ENCODE data around the gene CD37. TPM values are rescaled to one million over a fixed set of nuclear protein-coding genes. Genes with fewer than 3 reads are reported as not detected.
A peak's percentile ranks its signal among the peaks of the same experiment; 100 is the strongest.

The CD37 gene
- total RNA-seq, 1 experiment from 2014 or later: not detected

GRCh38 chr19:49340865-49341718, 5.9 kb downstream of the CD37 start:
- H3K27ac ChIP-seq (ENCODE audit: insufficient read length, low read depth, low read length): no peak overlapping the region
- no peaks in the 10 kb centered on the region for H3K79me2 ChIP-seq (ENCODE audit: insufficient read depth, low read length)
- no peak overlapping the region for H2BK12ac ChIP-seq (ENCODE audit: insufficient read length, low read depth, low read length)
- 0 out of 7 replicates have a peak overlapping the region, but pooled peaks of 1 of the 3 experiments have one; percentile 55 for H3K27ac Mint-ChIP-seq
- H3K4me1 ChIP-seq (ENCODE audit: insufficient read depth, low read length): 0 out of 2 replicates have a peak, but pooled peaks cover 2% of the 10 kb centered on the region
- no peak overlapping the region for H3K56ac ChIP-seq (ENCODE audit: insufficient read length, low read depth, low read length)
- no peak overlapping the region for H3K4me2 ChIP-seq (ENCODE audit: insufficient read depth, insufficient read length, low read length)
- peaks cover 17 to 29% of the 10 kb centered on the region in 2 experiments for H3K4me1 Mint-ChIP-seq
- H3T11ph ChIP-seq (ENCODE audit: low read length): no peak overlapping the region
- peaks cover 38 to 69% (median 59%) of the 10 kb centered on the region in 3 experiments for H3K36me3 Mint-ChIP-seq (ENCODE audit: insufficient read depth in 1 of 3, low read depth in 3 of 3)
- peaks cover 12% of the 10 kb centered on the region for H3K23me2 ChIP-seq (ENCODE audit: insufficient read length, low read depth, low read length, poor library complexity, severe bottlenecking)
- H2AK5ac ChIP-seq (ENCODE audit: insufficient read length, low read length): no peak overlapping the region
- H3K18ac ChIP-seq (ENCODE audit: insufficient read length, low read depth, low read length): no peak overlapping the region
- no peak overlapping the region for H3K4me3 Mint-ChIP-seq
- TF ChIP-seq, protein P1, sequence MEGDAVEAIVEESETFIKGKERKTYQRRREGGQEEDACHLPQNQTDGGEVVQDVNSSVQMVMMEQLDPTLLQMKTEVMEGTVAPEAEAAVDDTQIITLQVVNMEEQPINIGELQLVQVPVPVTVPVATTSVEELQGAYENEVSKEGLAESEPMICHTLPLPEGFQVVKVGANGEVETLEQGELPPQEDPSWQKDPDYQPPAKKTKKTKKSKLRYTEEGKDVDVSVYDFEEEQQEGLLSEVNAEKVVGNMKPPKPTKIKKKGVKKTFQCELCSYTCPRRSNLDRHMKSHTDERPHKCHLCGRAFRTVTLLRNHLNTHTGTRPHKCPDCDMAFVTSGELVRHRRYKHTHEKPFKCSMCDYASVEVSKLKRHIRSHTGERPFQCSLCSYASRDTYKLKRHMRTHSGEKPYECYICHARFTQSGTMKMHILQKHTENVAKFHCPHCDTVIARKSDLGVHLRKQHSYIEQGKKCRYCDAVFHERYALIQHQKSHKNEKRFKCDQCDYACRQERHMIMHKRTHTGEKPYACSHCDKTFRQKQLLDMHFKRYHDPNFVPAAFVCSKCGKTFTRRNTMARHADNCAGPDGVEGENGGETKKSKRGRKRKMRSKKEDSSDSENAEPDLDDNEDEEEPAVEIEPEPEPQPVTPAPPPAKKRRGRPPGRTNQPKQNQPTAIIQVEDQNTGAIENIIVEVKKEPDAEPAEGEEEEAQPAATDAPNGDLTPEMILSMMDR (conservative IDR thresholded peaks at IDR 0.05): no peak
- H2BK5ac ChIP-seq (ENCODE audit: insufficient read length, low read length): no peak overlapping the region
- H3K27me3 Mint-ChIP-seq (ENCODE audit: low read depth): peaks cover 18% of the 10 kb centered on the region
- no peak overlapping the region for H3K9ac ChIP-seq (ENCODE audit: extremely low read depth, insufficient read length, low read length)
- DNase-seq: no peak
- H3K9me3 Mint-ChIP-seq: peaks cover 0 to 3% of the 10 kb centered on the region in 2 experiments; a peak in 2 of 5 replicates
- no CpG with 5 or more reads among the region's 11 CpGs for WGBS (ENCODE audit: extremely low coverage, insufficient read length, low lambda C conversion rate)
- H3K23ac ChIP-seq (ENCODE audit: insufficient read length, low read depth, low read length): no peak overlapping the region
- H3K14ac ChIP-seq (ENCODE audit: insufficient read depth, low read length): no peak overlapping the region
- H4K20me1 ChIP-seq (ENCODE audit: control insufficient read depth, insufficient read depth, insufficient read length): no peaks in the 10 kb centered on the region
- no peak overlapping the region for H4K5ac ChIP-seq (ENCODE audit: insufficient read length, low read depth, low read length)
- no peak overlapping the region for H2BK15ac ChIP-seq (ENCODE audit: low read depth, low read length)
- no peak overlapping the region for H4K8ac ChIP-seq (replicated peaks; ENCODE audit: insufficient read length, low read depth, low read length)
- H4K91ac ChIP-seq (ENCODE audit: insufficient read length, low read depth, low read length): no peak overlapping the region
- no peak overlapping the region for H3K4ac ChIP-seq (ENCODE audit: low read depth, low read length)
- no peak overlapping the region for H2AFZ ChIP-seq (ENCODE audit: low read length)
- no peak overlapping the region for H2BK20ac ChIP-seq (ENCODE audit: low read depth, low read length, poor library complexity, severe bottlenecking)
- no peaks in the 10 kb centered on the region for H3K79me1 ChIP-seq (ENCODE audit: insufficient read depth, low read depth, low read length, poor library complexity, severe bottlenecking)
- H3K27me3 ChIP-seq (ENCODE audit: insufficient read depth, low read length): peaks cover 3% of the 10 kb centered on the region; the same call in 1 of the 2 replicates
- no peak overlapping the region for H2BK120ac ChIP-seq (ENCODE audit: low read depth, low read length, poor library complexity, severe bottlenecking)
- no peaks in the 10 kb centered on the region for H3K9me3 ChIP-seq (ENCODE audit: control insufficient read depth, low read depth, low read length)

All from H9 (cell line).